Measurements from ENCODE around the gene TTC28.

DNA sequence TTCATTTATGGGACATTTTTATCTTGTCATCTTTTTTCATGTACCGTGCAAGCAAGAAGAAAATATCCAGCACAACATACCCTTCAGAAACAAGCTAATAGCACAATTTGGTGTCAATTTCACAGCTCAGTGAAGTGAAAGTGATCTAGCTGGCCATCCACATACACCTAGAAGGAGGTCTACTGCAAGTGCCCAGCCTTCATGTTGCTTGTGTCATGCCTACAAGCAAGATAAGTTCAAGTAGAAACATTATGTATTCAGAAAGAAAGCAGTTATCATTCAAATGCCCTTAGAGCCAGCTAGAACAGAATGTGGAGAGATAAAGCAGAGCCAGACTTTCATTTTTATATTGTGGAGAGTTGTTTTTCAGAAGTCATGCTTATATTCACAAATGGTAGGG is 434.9 kb downstream of the TTC28 start:
- TF ChIP-seq, protein P1, sequence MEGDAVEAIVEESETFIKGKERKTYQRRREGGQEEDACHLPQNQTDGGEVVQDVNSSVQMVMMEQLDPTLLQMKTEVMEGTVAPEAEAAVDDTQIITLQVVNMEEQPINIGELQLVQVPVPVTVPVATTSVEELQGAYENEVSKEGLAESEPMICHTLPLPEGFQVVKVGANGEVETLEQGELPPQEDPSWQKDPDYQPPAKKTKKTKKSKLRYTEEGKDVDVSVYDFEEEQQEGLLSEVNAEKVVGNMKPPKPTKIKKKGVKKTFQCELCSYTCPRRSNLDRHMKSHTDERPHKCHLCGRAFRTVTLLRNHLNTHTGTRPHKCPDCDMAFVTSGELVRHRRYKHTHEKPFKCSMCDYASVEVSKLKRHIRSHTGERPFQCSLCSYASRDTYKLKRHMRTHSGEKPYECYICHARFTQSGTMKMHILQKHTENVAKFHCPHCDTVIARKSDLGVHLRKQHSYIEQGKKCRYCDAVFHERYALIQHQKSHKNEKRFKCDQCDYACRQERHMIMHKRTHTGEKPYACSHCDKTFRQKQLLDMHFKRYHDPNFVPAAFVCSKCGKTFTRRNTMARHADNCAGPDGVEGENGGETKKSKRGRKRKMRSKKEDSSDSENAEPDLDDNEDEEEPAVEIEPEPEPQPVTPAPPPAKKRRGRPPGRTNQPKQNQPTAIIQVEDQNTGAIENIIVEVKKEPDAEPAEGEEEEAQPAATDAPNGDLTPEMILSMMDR (IDR thresholded peaks at IDR 0.05; ENCODE audit: insufficient read depth, low read length, poor library complexity, severe bottlenecking), result no peak
- TF ChIP-seq EZH2phosphoT487 (conservative IDR thresholded peaks at IDR 0.05; ENCODE audit: low read length), result no peak

All from SU-DHL-6 (cell line).